Measurements from ENCODE around the gene CAMTA1. TPM values are rescaled to one million over a fixed set of nuclear protein-coding genes. Genes with fewer than 3 reads are reported as not detected.
"Not testable (repeated sequence)": the region's sequence is repeated elsewhere in the genome, so short reads cannot be mapped to it uniquely, and the experiment has no call there.

The CAMTA1 gene
- total RNA-seq, 1 donor from 2014 or later, result 40.9 TPM

DNA sequence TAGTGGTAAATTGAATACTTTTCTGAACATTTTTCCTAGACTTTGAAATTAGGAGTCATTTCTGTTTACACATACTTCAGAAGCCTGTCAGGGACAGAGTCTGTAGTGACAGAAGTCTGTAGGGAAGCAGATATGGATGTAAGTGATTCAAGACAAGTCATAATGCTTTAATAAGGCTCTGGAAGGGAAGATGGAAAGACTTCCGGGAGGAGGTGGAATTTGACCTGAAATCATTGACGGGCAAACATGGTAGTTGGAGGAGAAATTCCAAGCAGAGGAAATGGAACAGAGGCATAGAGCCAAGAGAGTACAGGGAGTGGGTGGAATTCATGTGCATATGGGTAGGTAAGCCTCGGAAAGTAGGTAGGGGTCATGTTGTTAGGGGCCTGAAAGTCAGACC is 22.5 kb downstream of the CAMTA1 start:
- DNase-seq (ENCODE audit: low read depth in 2 of 2), result peak in 1 of 2 donors; percentile 15

DNA sequence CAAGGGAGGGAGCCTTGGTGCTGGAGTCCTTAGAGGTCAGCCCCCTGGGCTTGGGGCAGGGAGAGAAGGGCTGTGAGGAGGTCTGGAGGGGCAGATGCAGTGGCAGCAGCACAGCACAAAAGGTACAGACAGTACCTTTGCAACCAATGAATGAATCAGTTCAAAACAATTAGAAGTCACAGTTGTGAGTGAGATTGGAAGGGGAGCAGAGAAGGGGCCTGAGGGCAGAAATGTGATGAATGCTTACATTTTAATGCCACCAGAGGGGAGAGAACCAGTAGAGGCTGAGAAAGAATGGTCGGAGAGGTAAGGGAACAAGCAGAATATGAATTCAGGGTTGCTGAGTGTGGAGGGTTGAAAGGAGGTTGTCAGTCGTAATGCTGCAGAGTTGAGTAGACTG is 24.2 kb downstream of the CAMTA1 start:
- no peak for DNase-seq (ENCODE audit: low read depth in 2 of 2)

DNA sequence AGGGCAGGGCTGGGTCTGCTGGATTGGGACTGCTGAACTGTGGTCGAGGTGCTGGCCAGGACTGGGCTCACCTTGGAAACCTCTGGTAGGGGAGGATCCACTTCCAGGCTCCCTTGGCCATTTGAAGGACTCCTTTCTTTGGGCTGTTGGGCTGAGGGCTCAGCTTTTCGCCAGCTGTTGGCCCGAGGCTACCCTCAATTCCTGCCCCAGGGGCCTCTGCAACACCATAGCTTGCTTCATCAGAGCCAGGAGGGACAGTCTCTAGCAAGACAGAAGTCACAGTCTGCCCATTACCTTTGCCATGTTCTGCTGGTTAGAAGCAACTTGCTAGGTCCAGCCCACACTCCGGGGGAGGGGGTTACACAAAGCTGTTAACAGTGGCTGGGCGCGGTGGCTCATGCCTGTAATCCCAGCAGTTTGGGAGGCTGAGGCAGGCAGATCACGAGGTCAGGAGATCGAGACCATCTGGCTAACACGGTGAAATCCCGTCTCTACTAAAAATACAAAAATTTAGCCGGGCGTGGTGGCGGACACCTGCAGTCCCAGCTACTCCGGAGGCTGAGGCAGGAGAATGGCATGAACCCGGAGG is 25.0 kb downstream of the CAMTA1 start:
- not testable (repeated sequence) for DNase-seq (ENCODE audit: low read depth in 2 of 2)

DNA sequence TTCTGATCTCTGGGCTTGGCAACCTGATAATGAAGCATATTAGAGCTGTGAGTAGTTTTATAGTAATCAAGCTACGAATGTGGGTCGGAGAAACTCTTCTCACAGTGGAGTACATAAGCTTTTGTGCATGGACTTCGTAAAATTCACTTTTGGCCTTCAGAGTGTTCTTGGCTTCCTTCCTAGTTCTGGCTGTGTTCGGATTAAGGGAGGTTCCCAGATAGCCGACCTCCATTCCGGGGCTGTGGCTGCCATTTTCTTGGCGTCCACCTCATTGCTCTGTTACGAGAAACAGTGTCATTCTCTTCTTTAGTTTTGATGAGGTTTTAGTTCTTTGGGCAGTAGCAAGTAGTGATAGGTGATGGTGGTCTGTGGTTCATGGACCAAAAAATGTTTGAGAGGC is 26.3 kb downstream of the CAMTA1 start:
- no peak for DNase-seq (ENCODE audit: low read depth in 2 of 2)

DNA sequence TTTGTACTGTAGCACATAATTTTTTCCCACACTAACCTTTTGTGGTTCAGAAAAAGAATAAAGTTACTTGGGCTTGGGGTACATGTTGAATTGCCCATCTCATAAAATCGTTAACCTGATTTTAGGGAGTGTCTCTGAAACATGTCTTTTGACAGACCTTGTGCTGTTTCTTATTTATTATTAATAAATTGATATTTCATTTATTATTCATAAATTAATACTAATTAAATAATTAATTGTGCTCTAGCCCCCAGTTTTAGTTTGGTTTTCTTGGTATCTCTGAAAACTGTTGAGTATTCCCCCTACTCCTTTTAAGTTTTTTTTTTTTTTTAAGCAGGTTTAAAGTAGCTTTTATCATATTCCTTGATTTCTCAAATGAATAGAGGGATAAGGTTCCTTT is 27.9 kb downstream of the CAMTA1 start:
- no peak for DNase-seq (ENCODE audit: low read depth in 2 of 2)

DNA sequence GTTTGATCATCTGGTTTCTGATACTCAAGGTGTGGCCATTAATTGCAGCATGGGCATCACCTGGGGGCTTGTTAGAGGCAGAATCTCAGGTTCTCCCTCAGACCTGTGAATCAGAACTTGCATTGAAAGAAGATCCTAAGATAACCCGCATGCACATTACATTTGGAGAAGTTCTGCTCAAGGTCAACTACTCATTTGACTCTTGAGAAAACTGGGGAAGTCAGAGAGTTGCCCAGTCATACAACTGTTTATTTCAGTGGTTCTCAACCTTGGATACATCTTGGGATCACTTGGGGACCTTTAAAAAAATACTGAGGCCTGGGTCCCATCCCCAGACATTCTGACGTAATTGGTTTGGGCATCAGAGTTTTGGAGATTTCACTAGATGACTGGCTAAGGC is 30.5 kb downstream of the CAMTA1 start:
- no peak for DNase-seq (ENCODE audit: low read depth in 2 of 2)

DNA sequence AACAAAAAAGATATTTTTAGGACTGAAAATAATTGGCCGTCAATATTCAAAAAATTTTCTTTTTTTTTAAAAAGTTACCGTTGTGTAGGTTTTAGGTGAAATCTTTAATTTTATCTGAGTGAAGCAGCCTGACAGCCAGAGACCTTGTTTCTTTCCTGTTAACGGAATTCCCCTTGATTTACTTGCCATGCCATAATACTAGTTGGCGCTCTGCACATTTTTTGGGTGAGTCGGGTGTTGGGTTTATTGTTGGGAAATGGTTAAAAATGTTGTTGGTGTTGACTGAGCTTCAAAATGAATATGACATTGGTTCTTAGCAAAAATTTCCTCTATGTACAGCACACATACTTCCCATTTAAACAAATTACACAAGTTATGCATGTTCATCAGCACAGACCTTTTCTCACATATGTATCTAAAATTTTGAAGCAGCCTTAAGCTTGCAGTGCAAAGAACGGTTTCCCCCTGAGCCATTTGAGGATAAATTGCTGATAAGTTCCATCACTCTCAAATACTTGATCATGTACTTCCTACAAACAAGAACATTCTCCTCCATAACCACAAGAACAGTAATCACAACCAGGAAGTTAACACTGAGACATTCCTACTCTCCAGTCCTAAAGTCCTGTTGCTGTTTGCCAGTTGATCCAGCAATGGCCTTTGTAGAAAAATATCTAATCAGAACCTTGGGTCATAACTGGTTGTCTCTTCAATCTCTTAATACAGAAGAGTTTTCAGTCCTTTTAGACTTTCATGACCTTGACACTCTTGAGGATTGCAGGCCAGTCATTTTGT is 34.2 kb downstream of the CAMTA1 start:
- peak in 1 of 2 donors; percentile 48 for DNase-seq (ENCODE audit: low read depth in 2 of 2)

DNA sequence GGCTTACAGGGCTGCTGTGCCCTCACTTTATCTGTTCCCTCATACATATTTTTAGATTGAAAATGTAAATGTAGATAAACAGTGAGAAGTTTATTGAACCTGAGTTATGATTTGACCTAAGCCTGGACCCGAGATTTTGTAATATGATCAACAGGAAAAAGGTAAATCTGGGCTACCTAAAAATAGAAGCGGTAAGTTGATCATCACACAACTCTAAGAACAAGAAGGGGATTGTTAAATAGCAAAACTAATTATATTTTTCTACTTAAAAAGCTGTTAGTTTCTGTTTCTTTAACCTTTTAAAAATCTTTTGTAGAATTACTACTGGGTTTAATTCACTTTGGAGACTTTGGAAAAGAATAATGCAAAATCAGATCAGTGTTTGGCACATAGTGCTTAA is 35.6 kb downstream of the CAMTA1 start:
- no peak for DNase-seq (ENCODE audit: low read depth in 2 of 2)

DNA sequence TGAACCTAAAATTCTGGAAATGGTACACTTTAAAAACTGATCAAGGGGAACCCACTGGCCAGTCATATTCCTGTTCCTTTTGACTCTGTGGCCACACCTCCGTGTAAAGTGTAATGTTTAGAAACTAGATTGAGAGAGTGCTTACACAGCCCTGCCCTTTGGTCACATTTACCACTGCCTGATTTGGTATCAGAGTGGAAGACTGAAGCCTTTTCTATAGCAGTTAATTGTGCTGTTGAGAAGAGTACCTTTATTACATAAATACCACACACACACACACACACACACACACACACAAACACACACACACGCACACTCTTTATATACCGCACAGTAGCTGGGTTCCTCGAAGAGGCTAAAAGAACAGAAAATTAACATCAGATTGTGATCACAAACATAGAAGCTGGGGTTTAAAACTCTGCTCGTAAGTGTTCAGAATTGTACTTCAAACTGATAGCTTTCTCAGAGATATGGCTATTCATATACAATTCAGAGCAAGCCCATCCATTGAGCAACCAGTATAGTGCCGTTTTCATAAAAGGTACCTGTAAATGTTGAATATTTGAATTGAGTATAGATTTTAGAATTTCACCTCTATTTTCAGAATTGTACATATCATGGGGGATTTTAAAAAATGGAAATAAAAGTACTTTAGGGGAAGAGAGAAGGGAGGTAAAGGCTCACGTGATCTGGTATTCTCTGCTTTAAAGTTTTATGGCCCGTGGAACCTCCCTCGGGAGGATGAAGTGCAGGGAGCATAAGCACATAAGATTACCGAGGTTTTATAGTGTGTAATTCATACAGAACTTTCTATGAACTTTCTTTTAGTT is 37.5 kb downstream of the CAMTA1 start:
- no peak for DNase-seq (ENCODE audit: low read depth in 2 of 2)

DNA sequence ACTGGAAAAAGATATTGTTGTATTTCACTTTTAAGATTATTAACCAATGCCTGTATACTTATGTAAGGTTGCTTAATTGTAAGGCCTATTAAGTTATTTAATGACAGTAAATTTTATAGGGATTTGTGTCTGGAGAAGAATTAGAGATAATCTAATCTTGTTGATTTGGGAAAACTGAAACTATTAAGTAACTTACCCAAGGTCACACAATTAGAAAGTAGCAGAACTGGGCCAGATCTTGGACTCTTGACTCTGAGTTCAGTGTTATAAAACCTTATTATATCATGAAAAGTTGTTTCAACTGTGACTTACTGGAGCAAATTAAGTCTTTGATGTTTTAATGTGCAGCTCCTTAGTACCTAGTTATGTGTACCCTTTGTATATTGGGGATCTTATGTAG is 38.5 kb downstream of the CAMTA1 start:
- DNase-seq (ENCODE audit: low read depth in 2 of 2), result no peak

DNA sequence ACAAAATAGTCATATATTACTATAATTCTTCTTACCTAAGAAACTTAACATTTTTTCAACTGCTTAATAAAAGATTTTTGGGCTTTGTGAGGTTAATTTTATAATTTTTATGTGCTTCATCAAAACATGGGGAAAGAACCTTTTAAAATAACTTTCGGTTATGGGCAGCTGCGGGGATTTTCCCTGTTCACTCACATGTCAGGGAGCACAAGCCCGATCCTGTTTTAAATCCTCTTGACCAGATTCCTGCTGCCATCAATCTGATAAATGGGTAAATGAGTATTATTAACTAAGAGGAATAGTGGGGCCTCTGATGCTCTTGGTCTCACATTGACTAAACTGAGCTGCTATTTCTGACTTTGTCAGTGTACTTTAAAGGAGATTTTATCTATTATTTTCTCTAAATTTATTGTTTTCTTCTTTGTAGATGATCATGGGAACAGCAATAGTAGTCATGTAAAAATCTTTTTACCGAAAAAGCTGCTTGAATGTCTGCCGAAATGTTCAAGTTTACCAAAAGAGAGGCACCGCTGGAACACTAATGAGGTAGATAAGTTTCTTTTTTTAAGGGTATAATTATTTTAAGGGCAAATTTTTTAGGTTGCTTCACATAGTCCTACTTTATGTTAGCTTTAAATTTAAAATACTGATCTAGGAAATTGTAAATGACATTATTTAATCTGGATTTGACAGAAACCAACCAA is 39.6 kb downstream of the CAMTA1 start:
- DNase-seq (ENCODE audit: low read depth in 2 of 2), result peak in 1 of 2 donors; percentile 45

DNA sequence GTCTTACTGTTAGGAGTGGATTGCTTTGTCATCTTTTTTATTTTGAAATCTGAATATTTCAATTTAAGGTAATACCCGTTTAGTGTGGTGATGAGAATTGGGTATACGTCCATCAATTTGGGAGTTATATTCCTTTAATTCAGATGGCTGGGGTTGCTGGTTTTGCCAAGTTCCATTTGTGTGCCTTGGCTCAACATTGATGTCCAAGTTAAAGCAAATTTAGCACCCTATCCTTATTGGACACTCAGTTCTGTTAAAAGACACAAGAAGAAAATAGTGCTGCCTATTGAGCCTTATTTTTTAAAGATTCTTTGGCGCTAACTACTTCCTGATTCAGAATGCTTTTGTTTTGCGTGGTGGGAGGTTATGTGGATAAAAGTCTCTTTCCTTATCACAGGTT is 40.6 kb downstream of the CAMTA1 start:
- peak in 1 of 2 donors; percentile 15 for DNase-seq (ENCODE audit: low read depth in 2 of 2)

DNA sequence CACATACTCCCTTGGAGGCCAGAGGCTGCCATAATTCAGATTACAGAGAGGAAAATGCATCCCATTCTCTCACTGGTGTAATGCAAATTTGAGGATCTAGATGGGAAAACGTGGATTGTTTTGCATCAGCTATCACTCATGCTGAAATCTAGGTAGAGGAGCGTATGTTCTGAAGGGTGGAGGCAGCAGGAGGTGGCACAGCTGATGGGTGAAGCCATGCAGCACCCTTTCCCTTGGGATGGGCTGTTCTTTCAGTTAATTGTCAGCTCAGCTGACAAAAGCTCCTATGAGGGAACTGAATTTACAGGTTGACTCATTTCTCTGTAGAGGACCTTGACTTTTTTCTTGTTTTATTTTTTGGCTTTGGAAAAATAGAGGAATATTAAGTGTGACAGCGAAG is 41.8 kb downstream of the CAMTA1 start:
- no peak for DNase-seq (ENCODE audit: low read depth in 2 of 2)

DNA sequence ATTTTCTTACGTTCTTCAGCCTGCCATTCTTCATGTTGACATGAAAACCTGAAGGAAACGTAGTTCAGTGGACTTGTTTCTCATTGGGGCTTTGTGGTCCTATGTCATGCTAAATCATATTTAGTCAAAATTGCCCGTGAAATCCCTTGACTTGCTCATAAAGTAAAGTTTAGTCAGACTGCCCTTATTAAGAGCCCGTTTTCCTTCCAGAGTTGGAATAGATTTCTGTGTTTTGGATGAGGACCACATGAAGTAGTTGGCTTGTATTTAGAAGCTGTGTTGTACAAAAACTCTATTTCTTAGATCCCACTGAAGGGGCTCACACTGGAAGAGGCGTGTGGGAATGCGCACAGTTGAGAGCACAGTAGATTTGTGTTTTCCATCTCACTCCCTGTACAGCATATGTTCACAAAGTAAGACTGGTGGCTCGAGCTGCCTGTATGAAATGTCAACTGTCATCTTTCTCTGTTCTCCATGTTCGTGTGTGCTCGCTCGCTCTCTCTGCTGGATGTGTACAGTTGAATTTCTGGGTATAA is 42.4 kb downstream of the CAMTA1 start:
- DNase-seq (ENCODE audit: low read depth in 2 of 2), result no peak

DNA sequence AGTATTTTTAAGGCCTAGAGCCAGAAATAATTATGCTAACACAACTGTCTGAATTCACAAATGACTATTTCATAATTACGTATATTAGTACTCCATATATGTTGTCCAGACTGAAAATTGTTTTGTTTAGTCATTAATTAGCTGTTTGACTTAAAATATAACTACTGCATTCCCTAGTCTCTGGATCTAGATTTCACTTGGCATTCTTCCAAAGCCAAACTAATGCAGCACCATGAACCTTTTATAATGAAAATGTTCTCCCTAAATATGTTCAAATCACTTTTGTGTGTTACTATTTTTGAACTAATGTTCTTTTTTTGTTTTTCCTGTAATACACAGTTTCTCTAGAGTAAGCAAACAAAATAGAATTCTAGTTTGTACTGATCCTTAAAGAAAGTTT is 46.1 kb downstream of the CAMTA1 start:
- DNase-seq (ENCODE audit: low read depth in 2 of 2), result peak in 1 of 2 donors; percentile 17

DNA sequence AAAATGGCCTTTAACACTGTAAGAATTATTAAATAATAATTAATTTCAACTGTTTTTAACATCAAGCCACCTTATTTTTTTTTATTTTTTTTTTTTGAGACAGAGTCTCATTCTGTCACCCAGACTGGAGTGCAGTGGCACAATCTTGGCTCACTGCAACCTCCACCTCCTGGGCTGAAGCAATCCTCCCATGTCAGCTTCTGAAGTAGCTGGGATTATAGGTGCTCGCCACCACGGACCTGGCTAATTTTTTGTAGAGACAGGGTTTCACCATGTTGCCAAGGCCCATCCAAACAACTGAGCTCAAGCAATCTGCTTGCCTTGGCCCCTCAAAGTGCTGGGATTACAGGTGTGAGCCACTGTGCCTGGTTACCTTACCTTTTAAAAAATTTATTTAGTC is 46.8 kb downstream of the CAMTA1 start:
- DNase-seq (ENCODE audit: low read depth in 2 of 2), result not testable (repeated sequence)

DNA sequence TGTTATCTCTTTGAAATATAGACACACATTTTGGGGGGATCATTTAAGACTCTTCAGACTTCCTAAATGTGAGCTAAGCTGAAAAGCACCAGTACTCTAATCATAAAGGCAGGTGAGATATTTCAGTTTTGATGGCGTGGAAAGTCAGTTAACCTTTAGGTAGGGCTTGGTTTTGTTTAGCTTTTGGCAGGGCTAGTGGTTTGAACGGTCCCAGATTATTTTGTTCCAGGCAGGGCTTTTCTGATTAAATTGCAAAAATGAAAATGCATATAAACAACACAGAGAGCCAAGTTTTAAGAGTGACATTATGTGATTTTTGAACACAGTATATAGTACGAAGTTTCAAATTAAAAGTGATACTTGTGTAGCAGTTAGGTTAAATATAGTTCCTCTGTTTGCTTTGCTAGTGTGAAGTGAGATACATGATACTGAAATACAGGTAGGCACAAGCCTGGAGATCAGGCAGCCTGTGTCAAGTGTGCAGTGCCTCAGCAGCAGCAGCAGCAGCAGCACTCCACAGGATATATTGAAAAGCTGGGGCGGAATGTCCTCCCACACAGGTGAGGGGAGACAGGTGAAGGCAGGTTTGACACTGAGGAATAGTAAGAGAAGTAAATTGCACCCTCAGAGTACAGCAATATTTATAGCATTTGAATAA is 47.4 kb downstream of the CAMTA1 start:
- DNase-seq (ENCODE audit: low read depth in 2 of 2), result no peak

DNA sequence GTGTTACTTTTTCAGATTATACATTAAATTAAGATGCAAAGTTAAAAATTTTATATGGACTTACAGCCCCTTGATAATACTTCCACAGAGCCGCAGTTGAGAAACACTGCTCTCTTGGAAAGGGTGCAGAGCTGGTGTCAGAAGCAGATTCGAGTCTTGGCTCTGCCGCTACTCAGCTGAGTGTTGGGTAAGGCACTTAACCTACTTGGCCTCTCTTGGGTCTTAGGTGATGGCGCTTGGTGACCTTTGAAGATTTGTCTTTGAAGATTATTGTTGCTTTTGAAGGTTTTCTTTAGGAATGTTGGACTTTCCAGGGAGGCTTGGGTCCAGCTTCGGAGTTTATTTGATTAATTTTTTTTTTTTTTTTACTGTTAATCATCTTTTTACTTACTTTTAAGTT is 48.5 kb downstream of the CAMTA1 start:
- no peak for DNase-seq (ENCODE audit: low read depth in 2 of 2)

DNA sequence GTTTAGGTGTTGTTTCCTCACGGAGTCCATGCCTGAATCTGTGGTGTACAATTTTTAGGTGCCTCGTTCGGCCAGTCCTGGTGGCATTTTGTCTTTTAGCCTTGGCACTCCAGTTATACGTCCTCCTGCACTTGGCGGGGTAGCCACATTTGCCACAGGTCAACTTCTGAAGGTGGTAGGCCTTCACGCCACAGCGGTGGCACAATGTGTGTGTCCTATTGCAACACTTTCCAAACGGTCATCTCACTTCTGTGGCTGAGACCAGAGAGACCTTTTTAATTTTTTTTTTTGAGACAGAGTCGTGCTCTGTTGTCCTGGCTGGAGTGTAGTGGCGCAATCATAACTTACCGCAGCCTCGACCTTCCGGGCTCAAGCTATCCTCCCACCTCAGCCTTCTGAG is 49.1 kb downstream of the CAMTA1 start:
- DNase-seq (ENCODE audit: low read depth in 2 of 2), result no peak

DNA sequence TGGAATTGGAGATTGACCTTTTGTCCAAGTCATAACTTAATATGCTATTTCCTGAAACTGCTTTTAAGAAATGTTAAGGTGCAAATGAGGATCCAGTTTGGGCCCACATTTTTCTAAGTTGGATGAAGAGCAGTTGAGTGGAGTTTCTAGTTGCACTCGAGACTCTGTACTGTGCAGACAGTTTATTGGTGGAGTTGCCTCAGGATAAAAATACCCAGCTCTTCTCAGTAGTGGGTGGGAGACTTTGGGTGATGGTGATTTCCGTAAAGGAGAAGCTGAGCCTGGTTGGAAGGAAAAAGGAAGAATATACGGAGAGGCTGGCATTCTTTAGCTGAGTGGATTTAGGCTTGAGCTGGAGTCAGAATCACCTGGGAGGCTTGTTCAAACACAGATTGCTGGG is 49.9 kb downstream of the CAMTA1 start:
- no peak for DNase-seq (ENCODE audit: low read depth in 2 of 2)

DNA sequence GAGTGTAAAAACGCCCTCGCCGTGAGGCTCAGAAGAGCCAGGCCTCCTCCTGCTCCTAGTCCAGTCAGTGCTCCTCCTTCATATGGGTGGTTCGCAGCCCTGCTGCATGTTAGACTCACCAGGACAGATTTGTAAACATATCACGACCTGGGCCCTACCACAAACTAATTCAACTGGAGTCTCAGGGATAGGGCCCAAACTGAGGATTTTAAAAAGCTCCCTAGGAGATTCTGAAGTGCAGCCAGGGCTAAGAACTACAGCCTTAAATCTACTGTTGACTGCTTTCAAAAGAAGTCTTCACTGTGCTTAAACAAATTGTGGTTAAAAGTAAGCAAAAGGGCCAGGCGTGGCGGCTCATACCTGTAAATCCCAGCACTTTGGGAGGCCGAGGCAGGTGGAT is 57.0 kb downstream of the CAMTA1 start:
- DNase-seq (ENCODE audit: low read depth in 2 of 2), result no peak

Measured in lung microvascular endothelial cell (primary cell).